IPS-18a (cell line): ENCODE results near the gene CYB5R4.

ENCODE experiments used
- H3K27ac ChIP-seq: one replicate; pipeline ENCODE4 v1.5.1; 2013; ENCODE audit warnings: low read length
- H3K27me3 ChIP-seq: one replicate; pipeline ENCODE4 v1.6.1; 2013; ENCODE audit warnings: mild to moderate bottlenecking, low read length; ENCODE audit not compliant: control insufficient read depth, insufficient read depth
- H3K36me3 ChIP-seq: one replicate; pipeline ENCODE4 v1.6.1; 2013; ENCODE audit warnings: low read depth, low read length; ENCODE audit not compliant: control insufficient read depth
- H3K4me1 ChIP-seq: one replicate; pipeline ENCODE4 v1.6.1; 2013; ENCODE audit warnings: low read depth, low read length; ENCODE audit not compliant: control insufficient read depth
- H3K4me3 ChIP-seq: one replicate; pipeline ENCODE4 v1.5.1; 2013; ENCODE audit warnings: low read length
- H3K9ac ChIP-seq: one replicate; pipeline ENCODE4 v1.6.1; 2013; ENCODE audit warnings: mild to moderate bottlenecking, low read length, moderate library complexity
- H3K9me3 ChIP-seq: one replicate; pipeline ENCODE4 v1.6.1; 2013; ENCODE audit warnings: low read depth, low read length; ENCODE audit not compliant: control insufficient read depth

CYB5R4 gene

DNA sequence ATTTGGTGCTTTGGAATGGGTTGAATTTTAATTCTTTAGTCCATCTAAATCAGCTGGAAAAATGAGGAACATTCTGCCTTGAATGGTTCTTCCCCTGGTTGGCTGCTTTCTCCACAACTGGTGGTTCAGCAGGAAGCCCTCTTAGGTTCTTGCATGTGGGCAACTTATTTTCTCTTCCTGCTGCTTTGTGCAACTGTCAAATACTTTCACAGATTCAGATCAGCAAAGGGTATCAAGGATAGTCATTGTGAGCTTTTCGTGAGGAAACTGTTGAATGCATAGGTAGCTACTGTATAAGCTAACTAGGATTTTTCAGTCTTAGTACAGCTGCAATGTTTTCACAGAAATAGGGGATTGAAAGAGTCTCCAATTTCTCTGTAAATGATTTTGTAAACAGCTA is 101.2 kb downstream of the CYB5R4 start:
- Histone ChIP-seq H3K27ac (no peak overlapping the region), H3K4me3 (no peak overlapping the region), H3K9ac (no peak overlapping the region), H3K9me3 (peaks cover 3% of the 10 kb centered on the region), H3K27me3 (no peaks in the 10 kb centered on the region), H3K4me1 (peaks cover 5% of the 10 kb centered on the region), H3K36me3 (no peaks in the 10 kb centered on the region)

GRCh38 chr6:83962582-83962981 is 103.1 kb downstream of the CYB5R4 start:
- no peak overlapping the region for H3K4me3 ChIP-seq
- no peaks in the 10 kb centered on the region for H3K27me3 ChIP-seq
- H3K36me3 ChIP-seq, result no peaks in the 10 kb centered on the region
- no peak overlapping the region for H3K27ac ChIP-seq
- peaks cover 3% of the 10 kb centered on the region for H3K9me3 ChIP-seq
- H3K9ac ChIP-seq, result no peak overlapping the region
- H3K4me1 ChIP-seq, result no peaks in the 10 kb centered on the region

DNA sequence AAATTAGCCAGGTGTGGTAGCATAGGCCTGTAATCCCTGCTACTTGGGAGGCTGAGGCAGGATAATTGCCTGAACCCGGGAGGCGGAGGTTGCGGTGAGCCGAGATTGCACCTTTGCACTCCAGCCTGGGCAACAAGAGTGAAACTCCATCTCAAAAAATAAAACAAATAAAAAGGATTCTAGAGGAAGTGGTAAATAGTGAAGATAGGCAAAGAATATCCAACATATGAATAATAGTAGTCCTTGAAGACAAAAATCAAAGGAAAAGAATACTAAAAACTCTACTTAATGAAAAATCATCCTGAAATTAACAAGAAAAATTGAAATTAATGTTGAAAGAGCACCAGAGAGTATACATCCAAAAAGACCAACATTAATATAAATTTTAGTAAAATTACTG is 107.0 kb downstream of the CYB5R4 start:
- no peak overlapping the region for H3K9ac ChIP-seq
- H3K27me3 ChIP-seq, result no peaks in the 10 kb centered on the region
- H3K4me1 ChIP-seq, result no peaks in the 10 kb centered on the region
- H3K4me3 ChIP-seq, result no peak overlapping the region
- no peaks in the 10 kb centered on the region for H3K36me3 ChIP-seq
- H3K27ac ChIP-seq, result no peak overlapping the region
- peaks cover 11% of the 10 kb centered on the region for H3K9me3 ChIP-seq

- H3K27me3 ChIP-seq, result no peaks in the 10 kb centered on the region
- no peak overlapping the region for H3K27ac ChIP-seq
- no peak overlapping the region for H3K4me3 ChIP-seq
- no peak overlapping the region for H3K9ac ChIP-seq
- peaks cover 12% of the 10 kb centered on the region for H3K4me1 ChIP-seq
- H3K36me3 ChIP-seq, result no peaks in the 10 kb centered on the region
- peaks cover 22% of the 10 kb centered on the region for H3K9me3 ChIP-seq
Observed at GRCh38 chr6:83970582-83970981, 111.1 kb downstream of the CYB5R4 start.

GRCh38 chr6:83974409-83975050 is 115.0 kb downstream of the CYB5R4 start:
- H3K36me3 ChIP-seq, result no peaks in the 10 kb centered on the region
- no peak overlapping the region for H3K9ac ChIP-seq
- H3K27me3 ChIP-seq, result no peaks in the 10 kb centered on the region
- H3K4me1 ChIP-seq, result peaks cover 40% of the 10 kb centered on the region
- peak overlapping the region; percentile 22 for H3K27ac ChIP-seq
- H3K9me3 ChIP-seq, result peaks cover 22% of the 10 kb centered on the region
- peak overlapping the region; percentile 21 for H3K4me3 ChIP-seq

DNA sequence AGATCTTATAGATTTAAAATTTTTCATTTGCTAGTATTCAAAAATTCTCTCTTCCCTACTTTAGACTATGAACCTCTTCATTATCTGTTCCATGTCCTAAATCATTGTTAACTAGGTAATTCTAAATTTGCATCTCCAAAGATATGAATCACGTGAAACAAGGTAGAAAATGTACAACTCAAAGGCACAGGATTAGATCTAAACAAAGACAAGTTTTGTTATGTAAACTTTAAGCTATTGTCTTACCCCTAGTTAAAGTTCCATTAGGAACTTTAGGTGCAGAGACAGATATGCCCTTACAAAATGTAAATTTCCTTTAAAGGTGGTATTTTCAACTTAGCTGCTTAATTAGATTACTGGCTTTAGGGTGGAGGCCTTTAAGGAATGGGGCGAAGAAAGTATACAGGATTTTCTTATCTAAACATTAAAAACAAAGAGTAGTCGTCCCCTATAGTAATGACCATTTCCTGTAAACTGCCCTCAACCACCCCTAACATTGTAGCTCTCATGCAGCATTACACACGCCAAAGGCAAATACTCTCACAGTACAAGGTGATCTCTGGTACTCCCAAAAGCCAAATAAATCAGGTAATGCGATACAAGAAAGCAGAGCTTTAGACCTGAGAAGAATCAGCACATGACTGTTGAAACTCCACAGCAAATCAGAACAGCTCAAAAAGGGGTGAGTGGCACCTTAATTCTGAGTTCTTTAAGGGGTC is 116.7 kb downstream of the CYB5R4 start:
- Histone ChIP-seq H3K4me3 (peak overlapping the region; percentile 39), H3K9ac (no peak overlapping the region), H3K27me3 (no peaks in the 10 kb centered on the region), H3K9me3 (peaks cover 24% of the 10 kb centered on the region), H3K36me3 (no peaks in the 10 kb centered on the region), H3K4me1 (peaks cover 40% of the 10 kb centered on the region), H3K27ac (peak overlapping the region; percentile 72)

GRCh38 chr6:83976871-83977270 is 117.4 kb downstream of the CYB5R4 start:
- H3K27me3 ChIP-seq, result no peaks in the 10 kb centered on the region
- peaks cover 40% of the 10 kb centered on the region for H3K4me1 ChIP-seq
- no peaks in the 10 kb centered on the region for H3K36me3 ChIP-seq
- H3K9ac ChIP-seq, result no peak overlapping the region
- H3K4me3 ChIP-seq, result no peak overlapping the region
- H3K27ac ChIP-seq, result no peak overlapping the region
- H3K9me3 ChIP-seq, result peaks cover 19% of the 10 kb centered on the region

- H3K36me3 ChIP-seq, result no peaks in the 10 kb centered on the region
- no peaks in the 10 kb centered on the region for H3K27me3 ChIP-seq
- H3K9ac ChIP-seq, result no peak overlapping the region
- peaks cover 40% of the 10 kb centered on the region for H3K4me1 ChIP-seq
- H3K9me3 ChIP-seq, result peaks cover 6% of the 10 kb centered on the region
- H3K4me3 ChIP-seq, result no peak overlapping the region
- H3K27ac ChIP-seq, result no peak overlapping the region
Observed at GRCh38 chr6:83978324-83978734, 118.8 kb downstream of the CYB5R4 start.

DNA sequence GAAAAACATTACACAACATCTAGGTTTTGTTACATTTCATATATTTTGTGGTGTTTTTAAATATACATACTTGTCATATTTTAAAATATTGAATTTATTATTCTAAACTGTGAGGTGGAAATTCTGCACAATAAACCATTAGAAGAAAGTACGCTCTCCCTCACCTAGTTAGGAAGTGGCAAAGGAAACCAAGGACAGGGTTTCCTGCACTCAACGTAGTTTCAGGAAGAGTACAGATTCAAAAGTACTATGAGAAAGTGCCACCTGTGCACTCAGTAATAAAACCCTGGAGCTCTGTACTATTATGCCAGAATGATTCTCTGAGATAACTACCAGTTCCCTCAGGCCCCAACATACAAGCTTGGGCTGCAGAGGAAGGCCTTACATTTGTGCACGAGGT is 119.5 kb downstream of the CYB5R4 start:
- Histone ChIP-seq H3K27me3 (no peaks in the 10 kb centered on the region), H3K9ac (no peak overlapping the region), H3K9me3 (peaks cover 6% of the 10 kb centered on the region), H3K36me3 (no peaks in the 10 kb centered on the region), H3K27ac (no peak overlapping the region), H3K4me3 (no peak overlapping the region), H3K4me1 (peaks cover 40% of the 10 kb centered on the region)

- Histone ChIP-seq H3K9ac (no peak overlapping the region), H3K27ac (no peak overlapping the region), H3K36me3 (no peaks in the 10 kb centered on the region), H3K27me3 (no peaks in the 10 kb centered on the region), H3K4me1 (no peaks in the 10 kb centered on the region), H3K4me3 (no peak overlapping the region), H3K9me3 (peaks cover 6% of the 10 kb centered on the region)
Observed at GRCh38 chr6:83984411-83984810, 124.9 kb downstream of the CYB5R4 start.

DNA sequence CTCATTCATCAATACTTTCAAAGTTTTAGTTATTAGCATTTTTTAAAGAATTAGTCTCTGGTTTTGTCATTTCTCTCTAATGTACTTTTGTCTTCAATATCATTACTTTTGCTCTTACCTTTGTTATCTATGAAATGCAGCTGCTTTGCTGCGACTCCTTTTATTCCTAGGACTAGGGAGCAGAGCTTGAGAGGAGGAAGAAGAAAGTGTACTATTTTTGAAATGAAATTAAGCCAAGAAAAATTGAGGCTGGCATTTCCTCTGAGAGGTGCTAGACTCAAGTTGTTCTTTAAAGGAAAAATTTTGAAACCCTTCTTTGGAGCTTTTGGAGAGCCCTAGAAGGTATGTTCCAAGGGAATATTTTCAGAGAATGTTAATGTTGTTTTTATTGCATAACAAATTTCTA is 125.8 kb downstream of the CYB5R4 start:
- no peaks in the 10 kb centered on the region for H3K27me3 ChIP-seq
- H3K4me3 ChIP-seq, result no peak overlapping the region
- no peaks in the 10 kb centered on the region for H3K36me3 ChIP-seq
- peaks cover 6% of the 10 kb centered on the region for H3K9me3 ChIP-seq
- H3K4me1 ChIP-seq, result no peaks in the 10 kb centered on the region
- H3K9ac ChIP-seq, result no peak overlapping the region
- no peak overlapping the region for H3K27ac ChIP-seq

- H3K4me1 ChIP-seq, result no peaks in the 10 kb centered on the region
- H3K27me3 ChIP-seq, result no peaks in the 10 kb centered on the region
- H3K4me3 ChIP-seq, result no peak overlapping the region
- peaks cover 5% of the 10 kb centered on the region for H3K9me3 ChIP-seq
- no peak overlapping the region for H3K9ac ChIP-seq
- H3K36me3 ChIP-seq, result no peaks in the 10 kb centered on the region
- H3K27ac ChIP-seq, result no peak overlapping the region
Observed at GRCh38 chr6:83985715-83986114, 126.2 kb downstream of the CYB5R4 start.
